A673 (cell line): ENCODE results near the gene DLX5.

Experiments used
- EZH2 ChIP-seq: fragments of 200-600 bp; sonication (generic); IDR thresholded peaks from 2 replicates; pipeline ENCODE4 v1.6.1; 2017; ENCODE audit warnings: borderline replicate concordance, low read depth, mild to moderate bottlenecking, mixed read lengths, antibody characterized with exemption, low read length; ENCODE audit not compliant: poor library complexity, severe bottlenecking
- TF ChIP-seq, protein P1 (sequence below): fragments of 300-800, 200-600 bp; sonication (generic); conservative IDR thresholded peaks from 2 replicates; pipeline ENCODE4 v1.5.1; 2017; ENCODE audit warnings: low read depth, mild to moderate bottlenecking, antibody characterized with exemption, low read length, moderate library complexity, mixed read lengths

DNA sequence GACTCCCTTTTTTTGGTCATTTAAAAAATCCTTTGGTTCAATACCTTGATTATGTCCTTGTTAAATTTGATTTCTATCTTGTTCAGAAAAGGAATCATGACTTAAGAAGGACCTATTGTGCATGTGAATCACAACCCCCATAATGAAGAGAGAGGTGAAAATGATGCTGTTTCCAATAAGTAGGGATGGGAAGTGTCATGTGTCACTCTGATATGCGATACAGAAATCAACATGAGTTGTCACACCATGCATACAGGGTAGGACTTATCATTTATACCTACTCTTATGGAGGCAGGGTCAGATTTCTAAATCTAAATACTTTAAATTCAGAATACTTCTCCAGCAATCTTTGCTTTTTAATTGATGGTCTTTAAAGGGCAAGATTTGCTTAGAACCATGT is 38.6 kb downstream of the DLX5 start:
- TF ChIP-seq, protein P1, sequence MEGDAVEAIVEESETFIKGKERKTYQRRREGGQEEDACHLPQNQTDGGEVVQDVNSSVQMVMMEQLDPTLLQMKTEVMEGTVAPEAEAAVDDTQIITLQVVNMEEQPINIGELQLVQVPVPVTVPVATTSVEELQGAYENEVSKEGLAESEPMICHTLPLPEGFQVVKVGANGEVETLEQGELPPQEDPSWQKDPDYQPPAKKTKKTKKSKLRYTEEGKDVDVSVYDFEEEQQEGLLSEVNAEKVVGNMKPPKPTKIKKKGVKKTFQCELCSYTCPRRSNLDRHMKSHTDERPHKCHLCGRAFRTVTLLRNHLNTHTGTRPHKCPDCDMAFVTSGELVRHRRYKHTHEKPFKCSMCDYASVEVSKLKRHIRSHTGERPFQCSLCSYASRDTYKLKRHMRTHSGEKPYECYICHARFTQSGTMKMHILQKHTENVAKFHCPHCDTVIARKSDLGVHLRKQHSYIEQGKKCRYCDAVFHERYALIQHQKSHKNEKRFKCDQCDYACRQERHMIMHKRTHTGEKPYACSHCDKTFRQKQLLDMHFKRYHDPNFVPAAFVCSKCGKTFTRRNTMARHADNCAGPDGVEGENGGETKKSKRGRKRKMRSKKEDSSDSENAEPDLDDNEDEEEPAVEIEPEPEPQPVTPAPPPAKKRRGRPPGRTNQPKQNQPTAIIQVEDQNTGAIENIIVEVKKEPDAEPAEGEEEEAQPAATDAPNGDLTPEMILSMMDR: no peak
- no peak for TF ChIP-seq EZH2
